Measurements from ENCODE around the gene DOCK7. TPM values are rescaled to one million over a fixed set of nuclear protein-coding genes. Genes with fewer than 3 reads are reported as not detected.

Gene DOCK7
- total and polyA plus RNA-seq, 8 donors: 4.7 to 118 (median 32.4) TPM

- Histone ChIP-seq H3K36me3 (peaks cover 4 to 19% (median 18%) of the 10 kb centered on the region in 4 donors), H3K9me3 (no peaks in the 10 kb centered on the region), H3K4me1 (peaks cover 12 to 49% (median 28%) of the 10 kb centered on the region in 4 donors), H3K27ac (peak overlapping the region in 3 of 5 donors; percentile 97 to 100 (median 99)), H3K4me3 (peak overlapping the region; percentile 87 to 98 (median 92)), H3K27me3 (no peaks in the 10 kb centered on the region)
- intact Hi-C loops (cut with DNase I; ENCODE audit: low total_unique reads): no loop called here
- peak in 1 of 2 donors; percentile 28 for DNase-seq
- WGBS, 5 donors: 1 to 2% (median 1%) methylated on average over 7 of the region's 7 CpGs
- TF ChIP-seq CTCF (IDR thresholded peaks at IDR 0.05) (no peak), POLR2A (IDR thresholded peaks at IDR 0.05) (no peak), POLR2AphosphoS5 (IDR thresholded peaks at IDR 0.05) (no peak), EP300 (IDR thresholded peaks at IDR 0.05) (no peak)
Observed at GRCh38 chr1:62438163-62438562, 250.0 kb downstream of the DOCK7 start.

- no peak for DNase-seq
- TF ChIP-seq POLR2AphosphoS5 (IDR thresholded peaks at IDR 0.05): no peak
Observed at GRCh38 chr1:62437273-62437940, 250.8 kb downstream of the DOCK7 start.

GRCh38 chr1:62436466-62437272, 251.5 kb downstream of the DOCK7 start, which contains the start of gene USP1:
Gene USP1, plus strand, starts transcription at chr1:62437049. Its CDS starts 2,819 bp downstream, at chr1:62439868.
- no peaks in the 10 kb centered on the region for H3K27me3 ChIP-seq
- H3K9me3 ChIP-seq: no peaks in the 10 kb centered on the region
- TF ChIP-seq POLR2A (IDR thresholded peaks at IDR 0.05) (no peak), EP300 (IDR thresholded peaks at IDR 0.05) (no peak), POLR2AphosphoS5 (IDR thresholded peaks at IDR 0.05) (peak; percentile 67 to 80 (median 70)), CTCF (IDR thresholded peaks at IDR 0.05) (no peak)
- 0% methylated on average over 39 to 76 of the region's 76 CpGs for WGBS, 5 donors
- H3K27ac ChIP-seq: peak within 1 kb of the TSS; percentile 97 to 100 (median 98)
- H3K36me3 ChIP-seq: peaks cover 0 to 4% (median 3%) of the 10 kb centered on the region in 4 donors
- DNase-seq: peak in 1 of 2 donors; percentile 95
- H3K4me3 ChIP-seq: peak within 1 kb of the TSS; percentile 87 to 98 (median 92)
- H3K4me1 ChIP-seq: peaks cover 12 to 49% (median 28%) of the 10 kb centered on the region in 4 donors
- intact Hi-C loops (cut with DNase I; ENCODE audit: low total_unique reads): no loop called here

More at GRCh38 chr1:62437273-62437940, 250.8 kb downstream of the DOCK7 start:
- Histone ChIP-seq H3K36me3 (peaks cover 0 to 12% (median 11%) of the 10 kb centered on the region in 4 donors), H3K9me3 (no peaks in the 10 kb centered on the region), H3K27me3 (no peaks in the 10 kb centered on the region), H3K4me3 (peak overlapping the region; percentile 87 to 98 (median 92)), H3K4me1 (peaks cover 12 to 49% (median 28%) of the 10 kb centered on the region in 4 donors), H3K27ac (peak overlapping the region; percentile 97 to 100 (median 98))
- WGBS, 5 donors: 0 to 1% (median 0%) methylated on average over 28 to 68 of the region's 68 CpGs
- intact Hi-C loops (cut with DNase I; ENCODE audit: low total_unique reads): no loop called here

GRCh38 chr1:62436039-62436465, 252.1 kb downstream of the DOCK7 start:
- WGBS, 5 donors: 0 to 1% (median 0%) methylated on average over 21 to 45 of the region's 45 CpGs
- DNase-seq: peak; percentile 97 to 100

More at GRCh38 chr1:62436039-62436465, 252.1 kb downstream of the DOCK7 start:
- peak overlapping the region; percentile 97 to 100 (median 98) for H3K27ac ChIP-seq
- intact Hi-C loops (cut with DNase I; ENCODE audit: low total_unique reads): no loop called here
- no peaks in the 10 kb centered on the region for H3K36me3 ChIP-seq
- H3K4me3 ChIP-seq: peak overlapping the region; percentile 87 to 98 (median 92)
- H3K9me3 ChIP-seq: no peaks in the 10 kb centered on the region
- H3K27me3 ChIP-seq: no peaks in the 10 kb centered on the region
- peaks cover 12 to 46% (median 28%) of the 10 kb centered on the region in 4 donors for H3K4me1 ChIP-seq
- TF ChIP-seq POLR2A (IDR thresholded peaks at IDR 0.05): peak in 2 of 4 donors; percentile 93 to 97
- peak; percentile 94 to 99 (median 98) for TF ChIP-seq POLR2AphosphoS5 (IDR thresholded peaks at IDR 0.05)
- no peak for TF ChIP-seq EP300 (IDR thresholded peaks at IDR 0.05)
- no peak for TF ChIP-seq CTCF (IDR thresholded peaks at IDR 0.05)

Measured in stomach (tissue), 9 donors.